Activated CD8-positive, alpha-beta memory T cell treated with anti-CD3 and anti-CD28 coated beads for 4 hours (primary cell): ENCODE measurements around the gene SUPT20HL1.

Source experiments
- DNase-seq, 2 donors: peaks; one replicate each; pipeline ENCODE4 v3.0.0-alpha.2; 2020; ENCODE audit warnings: low read depth in 2 of 2

Gene SUPT20HL1

DNA sequence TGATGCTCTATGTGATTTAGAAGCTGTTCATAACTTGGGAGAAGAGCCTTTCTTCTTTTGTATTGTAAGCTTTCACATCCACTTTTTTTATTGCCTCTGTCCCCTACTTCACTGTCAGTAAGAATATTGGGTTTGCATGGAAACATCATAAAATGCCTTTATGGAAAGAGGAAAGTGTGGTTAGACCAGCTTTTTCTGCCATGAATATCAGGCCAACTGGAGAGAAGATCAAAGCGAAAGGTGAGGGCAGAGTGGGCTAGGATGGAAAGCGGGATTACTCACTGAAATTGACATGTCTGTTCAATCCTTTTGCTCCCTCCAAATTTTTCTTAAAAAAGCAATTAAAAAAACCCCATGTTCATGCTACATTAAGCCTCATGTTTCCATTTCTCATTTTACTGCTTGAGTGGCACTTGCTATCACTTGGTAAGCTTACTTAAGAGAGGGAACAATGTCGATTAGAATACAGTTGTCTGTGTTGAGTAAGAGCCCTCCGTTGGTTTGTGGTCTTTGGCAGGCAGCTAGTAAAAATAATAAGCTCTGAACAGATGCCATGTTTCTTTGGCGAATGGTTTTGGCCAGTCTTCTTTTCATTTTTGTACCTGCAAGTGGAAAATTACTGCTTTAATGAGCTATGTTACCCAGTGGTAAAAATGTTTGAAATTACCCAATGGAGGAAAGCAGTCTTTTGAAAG, 35.9 kb downstream of the SUPT20HL1 start:
- DNase-seq: no peak

DNA sequence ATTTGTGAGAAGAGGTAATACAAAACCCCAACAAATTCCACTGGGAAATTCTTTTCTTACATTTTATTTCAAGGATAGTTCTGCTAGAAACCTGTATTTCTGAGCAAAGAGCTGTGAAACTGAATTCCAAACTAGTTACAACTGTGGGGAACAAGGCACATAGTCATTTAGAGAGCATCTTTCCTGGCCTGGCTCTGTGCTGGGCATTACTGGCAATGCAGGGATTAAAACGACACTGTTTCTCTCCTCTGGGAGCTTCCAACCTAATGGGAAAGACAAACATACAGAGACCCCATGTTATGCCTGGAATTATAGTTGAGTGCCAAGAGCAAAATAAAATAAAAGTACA, 36.5 kb downstream of the SUPT20HL1 start:
- DNase-seq: no peak

GRCh38 chrX:24398766-24399165, 38.3 kb downstream of the SUPT20HL1 start:
- no peak for DNase-seq

- DNase-seq: no peak
These were observed 39.1 kb downstream of the SUPT20HL1 start for GRCh38 chrX:24399550-24399949.

DNA sequence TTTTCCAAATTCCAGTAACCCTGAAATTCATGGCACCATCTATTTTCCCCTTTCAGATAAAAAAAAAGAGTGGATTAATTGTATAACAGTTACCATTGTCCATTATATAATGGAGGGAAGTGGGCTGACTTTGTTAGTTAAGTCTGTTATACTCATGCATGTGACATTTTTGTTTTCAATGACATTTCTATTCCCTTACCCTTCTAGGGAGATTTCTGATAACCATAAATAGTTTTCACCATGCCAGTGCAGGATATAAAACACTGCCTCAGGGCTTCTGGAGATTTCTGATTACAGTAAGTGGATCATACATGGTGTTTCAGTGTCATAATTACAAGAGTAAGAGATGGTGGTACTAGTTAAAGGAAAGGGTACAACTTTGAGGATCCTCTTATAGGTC, 45.5 kb downstream of the SUPT20HL1 start:
- no peak for DNase-seq
